Liver (tissue), 9 donors: Measurements from ENCODE around the gene DDX53. TPM values are rescaled to one million over a fixed set of nuclear protein-coding genes. Genes with fewer than 3 reads are reported as not detected.

Experiments used
- DNase-seq: peaks from one replicate; pipeline ENCODE4 v3.0.0-alpha.2; 2017; ENCODE audit warnings: low spot score
- H3K27ac ChIP-seq, 2 donors: one replicate each; pipeline ENCODE4 v1.7.0; 2013; ENCODE audit warnings: inconsistent platforms in 2 of 2, low read length in 2 of 2, control low read depth in 1 of 2, low read depth in 1 of 2, mild to moderate bottlenecking in 1 of 2
- H3K27me3 ChIP-seq, 4 donors: one replicate each; pipeline versions ENCODE4 v1.6.1 to v1.7.0; 2013; ENCODE audit warnings: low read length in 3 of 4, inconsistent platforms in 1 of 4, mild to moderate bottlenecking in 1 of 4, moderate library complexity in 1 of 4; ENCODE audit not compliant: control insufficient read depth in 4 of 4, insufficient read depth in 4 of 4
- H3K36me3 ChIP-seq, 4 donors: one replicate each; pipeline versions ENCODE4 v1.6.1 to v1.7.0; 2013; ENCODE audit warnings: low read length in 3 of 4, mild to moderate bottlenecking in 3 of 4, low read depth in 1 of 4, moderate library complexity in 1 of 4; ENCODE audit not compliant: control insufficient read depth in 4 of 4, insufficient read depth in 3 of 4
- H3K4me1 ChIP-seq, 4 donors: one replicate each; pipeline versions ENCODE4 v1.6.1 to v1.7.0; 2013; ENCODE audit warnings: low read length in 3 of 4, mild to moderate bottlenecking in 3 of 4, moderate library complexity in 1 of 4; ENCODE audit not compliant: control insufficient read depth in 4 of 4, insufficient read depth in 4 of 4
- H3K4me3 ChIP-seq, 3 donors: one replicate each; pipeline versions ENCODE4 v1.6.1 to v1.7.0; 2013; ENCODE audit warnings: low read length in 3 of 3, control low read depth in 1 of 3, low read depth in 1 of 3, mild to moderate bottlenecking in 1 of 3
- H3K9ac ChIP-seq, 2 donors: one replicate each; pipeline ENCODE4 v1.7.0; 2013; ENCODE audit warnings: low read length in 2 of 2, mild to moderate bottlenecking in 2 of 2, moderate library complexity in 2 of 2, control low read depth in 1 of 2, low read depth in 1 of 2
- H3K9me3 ChIP-seq, 4 donors: one replicate each; pipeline versions ENCODE4 v1.6.1 to v1.7.0; 2013; ENCODE audit warnings: low read length in 3 of 4; ENCODE audit not compliant: control insufficient read depth in 4 of 4
- ATF3 ChIP-seq: IDR thresholded peaks from 2 replicates; pipeline ENCODE4 v1.6.1; 2016; ENCODE audit warnings: antibody characterized with exemption
- CTCF ChIP-seq: fragments of 150-350 bp; IDR thresholded peaks from 2 replicates; pipeline ENCODE4 v1.5.1; 2017; ENCODE audit warnings: improper control_type of control experiment, low read depth, low read length; ENCODE audit not compliant: missing input control
- EGR1 ChIP-seq, 2 donors: IDR thresholded peaks; 2 replicates each; pipeline ENCODE4 v1.6.1; 2016 to 2018; ENCODE audit warnings: antibody characterized with exemption in 2 of 2, low read depth in 2 of 2
- FOXA1 ChIP-seq: IDR thresholded peaks from 2 replicates; pipeline ENCODE4 v1.6.1; 2016; ENCODE audit warnings: antibody characterized with exemption
- FOXA2 ChIP-seq: IDR thresholded peaks from 2 replicates; pipeline ENCODE4 v1.6.1; 2016; ENCODE audit warnings: antibody characterized with exemption
- GABPA ChIP-seq, 2 donors: IDR thresholded peaks in 1 of 2; conservative IDR thresholded peaks in 1 of 2; 2 replicates each; pipeline ENCODE4 v1.6.1; 2016; ENCODE audit warnings: antibody characterized with exemption in 2 of 2, mild to moderate bottlenecking in 1 of 2, moderate library complexity in 1 of 2
- HNF4A ChIP-seq, 2 donors: conservative IDR thresholded peaks; 2 replicates each; pipeline ENCODE4 v1.6.1; 2016; ENCODE audit warnings: antibody characterized with exemption in 2 of 2, mild to moderate bottlenecking in 2 of 2
- HNF4G ChIP-seq: IDR thresholded peaks from 2 replicates; pipeline ENCODE4 v1.6.1; 2016; ENCODE audit warnings: antibody characterized with exemption
- JUND ChIP-seq, 2 donors: IDR thresholded peaks; 2 replicates each; pipeline ENCODE4 v1.6.1; 2016; ENCODE audit warnings: antibody characterized with exemption in 2 of 2
- MAX ChIP-seq: IDR thresholded peaks from 2 replicates; pipeline ENCODE4 v1.6.1; 2016; ENCODE audit warnings: antibody characterized with exemption
- NR2F2 ChIP-seq: IDR thresholded peaks from 2 replicates; pipeline ENCODE4 v1.6.1; 2016; ENCODE audit warnings: antibody characterized with exemption
- RAD21 ChIP-seq, 2 donors: IDR thresholded peaks; 2 replicates each; pipeline ENCODE4 v1.6.1; 2016; ENCODE audit warnings: antibody characterized with exemption in 2 of 2, mild to moderate bottlenecking in 2 of 2
- REST ChIP-seq: IDR thresholded peaks from 2 replicates; pipeline ENCODE4 v1.6.1; 2016; ENCODE audit warnings: antibody characterized with exemption, mild to moderate bottlenecking
- RXRA ChIP-seq, 2 donors: IDR thresholded peaks; 2 replicates each; pipeline ENCODE4 v1.6.1; 2017 to 2018; ENCODE audit warnings: antibody characterized with exemption in 2 of 2, mild to moderate bottlenecking in 1 of 2
- SP1 ChIP-seq: IDR thresholded peaks from 2 replicates; pipeline ENCODE4 v1.6.1; 2018; ENCODE audit warnings: antibody characterized with exemption, mild to moderate bottlenecking
- TAF1 ChIP-seq: conservative IDR thresholded peaks from 2 replicates; pipeline ENCODE4 v1.6.1; 2016; ENCODE audit warnings: antibody characterized with exemption, mild to moderate bottlenecking
- YY1 ChIP-seq: IDR thresholded peaks from 2 replicates; pipeline ENCODE4 v1.6.1; 2016; ENCODE audit warnings: antibody characterized with exemption, mild to moderate bottlenecking
- ZBTB33 ChIP-seq: IDR thresholded peaks from 2 replicates; pipeline ENCODE4 v1.6.1; 2016; ENCODE audit warnings: antibody characterized with exemption
- WGBS: extraction: QIAGEN DNeasy Blood & Tissue Kit; methylation state at CpG from one replicate; pipeline ENCODE4 v1.1.7; 2013; 5-methylcytosine and 5-hydroxymethylcytosine counted together
- polyA plus RNA-seq, 2 donors: library from polyadenylated mRNA; stranded (reverse) in 1 of 2; unstranded in 1 of 2; fragments of 200-250 nt in 1 of 2; fragments of >200 nt in 1 of 2; fragmentation: Nextera tagmentation in 1 of 2; extraction: Ambion mirVana in 1 of 2; gene quantifications; one replicate each; pipeline versions ENCODE4 v1.2.1 to v1.2.3, GENCODE V29; 2013 to 2015
- total RNA-seq, 2 donors: library from RNA; depleted of rRNA; stranded (reverse); fragments of >200 nt; gene quantifications; one replicate each; pipeline ENCODE4 v1.2.3, GENCODE V29; 2014
- donor health status: healthy.
- donor health status: healthy.
- donor health status: healthy.
- donor health status: healthy.
- donor health status: healthy.

DDX53 gene
- not detected for total RNA-seq
- not detected for polyA plus RNA-seq

GRCh38 chrX:22999696-23000223, at the start of gene DDX53:
Gene DDX53, plus strand, starts transcription at chrX:22999960. Its CDS starts 98 bp downstream, at chrX:23000058.
- 92% methylated on average over 23 of the region's 23 CpGs for WGBS
- H3K27me3 ChIP-seq, result no peaks in the 10 kb centered on the region
- H3K4me3 ChIP-seq, result no peak within 1 kb of the TSS
- no peak within 1 kb of the TSS for H3K27ac ChIP-seq
- no peak for DNase-seq
- H3K9ac ChIP-seq, result no peak within 1 kb of the TSS
- no peaks in the 10 kb centered on the region for H3K4me1 ChIP-seq
- no peaks in the 10 kb centered on the region for H3K9me3 ChIP-seq
- no peaks in the 10 kb centered on the region for H3K36me3 ChIP-seq
- TF ChIP-seq RXRA (IDR thresholded peaks at IDR 0.05), result no peak

- Histone ChIP-seq H3K4me3 (no peak overlapping the region), H3K9me3 (no peaks in the 10 kb centered on the region), H3K27me3 (peaks cover 0 to 1% (median 0%) of the 10 kb centered on the region in 4 donors), H3K4me1 (no peaks in the 10 kb centered on the region), H3K9ac (no peak overlapping the region), H3K27ac (no peak overlapping the region), H3K36me3 (no peaks in the 10 kb centered on the region)
- no peak for TF ChIP-seq FOXA2
- TF ChIP-seq HNF4A (conservative IDR thresholded peaks at IDR 0.05), result no peak
- no peak for TF ChIP-seq GABPA (IDR thresholded peaks at IDR 0.05 in 1 of 2, conservative IDR thresholded peaks at IDR 0.05 in 1 of 2)
- no peak for TF ChIP-seq EGR1 (IDR thresholded peaks at IDR 0.05; ENCODE audit: low read depth in 2 of 2)
- no peak for TF ChIP-seq RXRA (IDR thresholded peaks at IDR 0.05)
- no peak for TF ChIP-seq YY1
- TF ChIP-seq ZBTB33, result no peak
- TF ChIP-seq FOXA1, result no peak
- TF ChIP-seq ATF3, result no peak
- TF ChIP-seq TAF1, result no peak
- TF ChIP-seq REST, result no peak
- TF ChIP-seq NR2F2, result no peak
- TF ChIP-seq MAX, result no peak
- TF ChIP-seq HNF4G, result no peak
- no peak for TF ChIP-seq CTCF
- no peak for TF ChIP-seq JUND (IDR thresholded peaks at IDR 0.05)
- no peak for TF ChIP-seq RAD21 (IDR thresholded peaks at IDR 0.05)
- no peak for TF ChIP-seq SP1
- DNase-seq, result no peak
- WGBS, result 67% methylated on average over 5 of the region's 5 CpGs
Observed at GRCh38 chrX:22950269-22951266, 49.2 kb upstream of the DDX53 start.
